Hypothalamus (tissue), 51 donors: ENCODE measurements around the gene LSM12.

Experiments
- DNase-seq, 51 donors: peaks; one replicate each; lab custom pipeline; 2025; lab: John Stamatoyannopoulos, UW

The LSM12 gene

DNA sequence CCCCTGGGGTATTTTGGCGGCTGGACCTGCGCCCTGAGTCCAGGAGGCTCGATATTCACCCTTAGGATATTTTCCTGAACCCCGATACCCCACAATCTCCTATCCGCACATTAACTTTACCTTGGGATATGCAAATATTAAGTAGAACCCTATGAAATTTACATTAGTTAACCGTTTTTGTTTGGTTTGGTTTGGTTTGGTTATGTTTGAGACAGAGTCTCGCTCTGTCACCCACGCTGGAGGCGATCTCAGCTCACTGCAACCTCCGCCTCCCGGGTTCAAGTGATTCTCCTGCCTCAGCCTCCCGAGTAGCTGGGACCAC, 71.4 kb downstream of the LSM12 start:
- DNase-seq: no peak

DNA sequence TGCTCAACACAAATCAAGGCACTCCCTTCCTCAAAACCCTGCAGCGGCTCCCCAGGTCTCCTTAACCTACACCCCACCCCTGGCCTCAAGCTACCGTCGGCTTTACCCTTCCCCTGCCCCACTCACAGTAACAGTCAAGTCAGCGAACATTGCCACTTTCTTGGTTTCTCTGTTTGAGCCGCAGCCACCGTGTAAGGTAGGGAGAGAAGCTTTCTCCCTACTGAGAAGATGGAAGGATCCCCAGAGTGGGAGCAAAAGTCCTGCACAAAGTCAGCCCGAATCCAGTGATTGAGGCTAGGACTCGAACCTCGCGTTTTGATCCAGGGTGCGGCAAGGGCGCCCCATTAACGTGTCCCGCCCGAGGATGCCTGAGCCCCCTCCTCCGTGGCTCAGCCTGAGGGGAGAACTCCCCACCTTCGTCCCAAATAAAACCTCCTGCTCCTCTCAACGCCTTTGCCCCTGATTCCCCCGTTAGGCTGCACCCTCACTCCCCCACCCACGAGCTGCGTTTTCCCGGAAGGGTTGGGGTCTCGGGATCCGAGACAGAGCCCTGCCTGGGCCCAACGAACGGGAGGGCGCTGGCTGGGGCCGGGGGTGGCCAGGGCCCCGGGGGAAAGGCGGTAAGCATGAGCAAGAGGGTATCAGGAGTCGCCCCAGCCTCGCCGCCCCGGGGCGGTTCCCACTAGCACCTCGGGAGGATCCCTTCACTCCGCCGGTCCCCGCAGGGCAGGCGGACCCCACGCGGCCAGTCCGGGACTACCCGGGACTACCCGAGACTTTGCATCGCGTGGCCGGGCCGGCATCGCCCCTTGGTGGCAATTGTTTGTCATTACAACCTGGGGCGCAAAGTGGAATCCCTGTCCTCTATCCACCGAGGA, 72.0 kb downstream of the LSM12 start:
- DNase-seq: peak in 45 of 51 donors; percentile 3 to 81 (median 42)

DNA sequence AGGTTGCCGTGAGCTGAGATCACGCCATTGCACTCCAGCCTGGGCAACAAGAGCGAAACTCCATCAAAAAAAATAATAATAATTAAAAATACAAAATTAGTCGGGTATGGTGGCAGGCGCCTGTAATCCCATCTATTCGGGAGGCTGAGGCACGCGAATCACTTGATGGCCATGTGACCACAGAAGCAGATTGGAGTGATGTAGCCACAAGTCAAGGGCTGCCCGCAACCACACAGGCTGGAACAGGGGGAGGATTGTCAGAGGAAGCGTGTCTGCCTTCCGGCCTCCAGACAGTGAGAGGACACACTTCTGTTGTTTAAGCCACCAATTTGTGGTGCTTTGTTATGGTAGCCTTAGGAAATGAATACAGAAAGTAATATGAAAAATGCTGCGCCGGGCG, 73.8 kb downstream of the LSM12 start:
- no peak for DNase-seq

DNA sequence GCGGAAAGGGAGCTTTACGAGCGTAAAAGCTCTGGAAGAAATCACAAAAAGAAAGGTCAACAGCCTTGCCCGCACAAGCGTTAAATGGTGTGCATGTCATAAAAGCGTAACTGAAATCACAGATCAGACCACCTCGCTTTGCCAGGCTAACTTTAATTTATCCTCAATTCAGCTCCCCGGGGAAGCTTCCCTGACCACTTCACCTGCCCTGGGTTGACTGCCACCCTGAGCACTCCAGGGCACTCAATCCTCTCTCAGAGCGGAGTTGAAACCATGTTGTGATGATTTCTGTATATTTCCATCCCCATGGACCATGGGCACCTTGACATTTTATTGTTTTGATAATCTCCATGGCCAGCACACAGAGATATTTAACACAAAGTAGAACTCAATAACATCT, 78.2 kb downstream of the LSM12 start:
- DNase-seq: no peak

DNA sequence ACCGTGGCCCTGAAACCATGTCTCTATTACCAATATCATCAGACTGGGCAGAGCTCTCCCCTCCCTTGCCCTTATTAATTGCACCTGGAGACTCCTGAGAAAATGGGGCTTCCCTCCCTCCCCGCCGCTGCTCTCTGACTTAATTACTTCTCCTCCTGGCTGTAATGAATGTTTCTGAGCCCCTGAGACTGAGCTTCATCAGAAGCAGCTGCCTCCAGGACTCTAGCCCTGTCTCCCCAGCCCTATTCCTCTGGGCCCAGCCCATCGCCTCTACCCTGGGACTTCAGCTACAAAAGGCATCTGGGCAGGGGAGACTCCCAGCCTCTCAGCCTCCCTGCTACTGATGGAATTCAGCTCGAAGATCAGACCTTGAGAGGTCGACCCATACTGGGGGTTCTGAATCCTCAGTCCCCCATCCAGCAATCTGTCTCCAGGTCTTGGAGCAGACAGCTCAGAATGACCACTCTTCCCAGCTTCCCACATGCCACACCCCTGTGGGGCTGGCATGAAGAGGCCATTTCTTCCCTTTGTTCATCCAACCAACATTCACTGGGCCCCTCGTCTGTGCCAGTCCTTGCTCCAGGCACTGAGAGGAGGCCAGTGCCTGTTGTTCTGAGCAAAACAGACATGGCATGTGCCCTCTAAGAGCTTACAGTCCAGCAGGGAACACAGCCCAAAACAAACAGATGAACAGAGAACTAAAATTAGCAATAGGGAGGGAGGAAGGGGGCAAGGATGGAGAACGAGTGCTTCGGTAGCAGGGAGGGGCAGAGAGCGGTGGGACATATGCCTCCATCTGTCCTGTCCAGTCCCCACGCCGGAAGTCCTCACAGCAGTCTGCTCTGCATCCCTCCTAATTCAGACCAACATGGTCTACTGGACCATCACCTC, 79.1 kb downstream of the LSM12 start:
- DNase-seq: no peak

DNA sequence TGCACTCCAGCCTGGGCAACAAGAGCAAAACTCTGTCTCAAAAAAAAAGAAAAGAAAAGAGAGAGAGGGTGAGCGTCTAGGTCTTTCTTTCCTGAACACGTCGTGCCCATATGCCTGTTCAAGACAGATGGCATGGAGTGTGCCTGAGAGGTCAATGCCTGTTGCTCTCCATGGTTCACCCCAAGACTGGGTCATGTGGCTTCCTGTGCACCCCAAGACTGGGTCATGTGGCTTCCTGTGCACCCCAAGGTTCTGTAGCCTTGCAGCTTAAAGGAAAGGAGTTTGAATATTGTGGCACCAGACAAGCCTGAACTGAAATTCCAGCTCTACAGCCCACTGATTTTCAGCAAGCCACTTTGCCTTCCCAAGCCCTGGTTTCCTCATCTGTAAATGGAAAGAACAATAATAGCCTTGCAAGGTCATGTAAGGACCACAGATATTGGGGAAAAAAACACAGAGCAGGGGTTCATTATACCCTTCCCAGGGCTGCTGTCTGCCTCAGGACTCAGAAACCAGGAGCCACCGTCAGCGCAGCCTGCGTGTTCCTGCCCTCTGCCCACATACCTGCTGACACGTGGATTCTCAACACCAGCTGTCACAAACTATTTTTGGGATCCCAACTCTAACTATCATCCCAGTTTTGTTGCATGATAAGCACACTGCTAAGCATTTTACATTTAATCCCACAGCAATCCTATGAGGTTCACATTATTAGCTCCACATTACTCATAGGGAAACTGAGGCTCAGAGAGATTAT, 80.1 kb downstream of the LSM12 start:
- DNase-seq: no peak

DNA sequence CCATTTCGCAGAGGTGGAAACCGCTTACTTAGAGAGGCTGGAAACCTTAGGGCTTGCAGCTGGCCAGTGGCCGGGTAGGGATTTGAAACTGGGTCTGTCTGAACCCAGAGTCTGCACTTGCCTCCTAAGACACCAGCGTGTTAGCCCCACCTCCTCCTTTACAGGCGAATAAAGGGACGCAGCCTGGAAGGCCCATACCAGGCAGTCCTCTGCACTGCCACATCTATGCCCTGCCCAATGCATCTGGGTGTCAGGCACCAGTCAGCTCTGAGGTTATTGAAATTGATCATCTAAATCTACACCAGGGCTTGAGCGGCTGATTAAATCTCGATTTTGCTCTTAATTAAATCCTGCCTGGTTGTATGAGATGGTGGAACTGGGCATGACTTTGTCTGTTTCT, 82.0 kb downstream of the LSM12 start:
- no peak for DNase-seq
